GM19099 (cell line): ENCODE results near the gene RASA1.

Experiments
- POLR2A ChIP-seq: IDR thresholded peaks from 3 replicates; pipeline ENCODE4 v1.6.1; 2011; ENCODE audit warnings: low read depth; ENCODE audit not compliant: insufficient read length; ENCODE audit errors: extremely low read depth

Gene RASA1

GRCh38 chr5:87433945-87434344 is 166.3 kb downstream of the RASA1 start:
- no peak for TF ChIP-seq POLR2A

GRCh38 chr5:87434461-87434860 is 166.8 kb downstream of the RASA1 start:
- TF ChIP-seq POLR2A, result no peak

GRCh38 chr5:87435144-87435694 is 167.5 kb downstream of the RASA1 start:
- TF ChIP-seq POLR2A, result no peak

GRCh38 chr5:87437724-87438123 is 170.0 kb downstream of the RASA1 start:
- TF ChIP-seq POLR2A, result no peak

GRCh38 chr5:87438231-87438630 is 170.5 kb downstream of the RASA1 start:
- no peak for TF ChIP-seq POLR2A
